Cerebellar cortex (tissue), 1 donor: ENCODE measurements around the gene ARHGEF28.

Experiments used
- DNase-seq: peaks from one replicate; pipeline ENCODE4 v3.0.0-alpha.2; 2015; ENCODE audit warnings: low spot score

ARHGEF28 gene

GRCh38 chr5:73821003-73821402, 195.0 kb downstream of the ARHGEF28 start:
- DNase-seq, result no peak

- DNase-seq, result no peak
Observed at GRCh38 chr5:73822278-73822988, 196.4 kb downstream of the ARHGEF28 start.

- no peak for DNase-seq
Observed at GRCh38 chr5:73822989-73823339, 197.0 kb downstream of the ARHGEF28 start.

- no peak for DNase-seq
Observed at GRCh38 chr5:73823508-73823925, 197.5 kb downstream of the ARHGEF28 start.

- no peak for DNase-seq
Observed at GRCh38 chr5:73825199-73825598, 199.2 kb downstream of the ARHGEF28 start.

- no peak for DNase-seq
Observed at GRCh38 chr5:73825736-73826135, 199.7 kb downstream of the ARHGEF28 start.

- DNase-seq, result no peak
Observed at GRCh38 chr5:73826301-73827105, 200.5 kb downstream of the ARHGEF28 start.

GRCh38 chr5:73827106-73827450, 201.1 kb downstream of the ARHGEF28 start:
- DNase-seq, result no peak

- no peak for DNase-seq
Observed at GRCh38 chr5:73828465-73828864, 202.5 kb downstream of the ARHGEF28 start.

GRCh38 chr5:73830646-73831045, 204.7 kb downstream of the ARHGEF28 start:
- no peak for DNase-seq

GRCh38 chr5:73831066-73831465, 205.1 kb downstream of the ARHGEF28 start:
- no peak for DNase-seq

- no peak for DNase-seq
Observed at GRCh38 chr5:73834693-73835092, 208.7 kb downstream of the ARHGEF28 start.

- no peak for DNase-seq
Observed at GRCh38 chr5:73835726-73836125, 209.7 kb downstream of the ARHGEF28 start.

- no peak for DNase-seq
Observed at GRCh38 chr5:73836607-73837006, 210.6 kb downstream of the ARHGEF28 start.

- DNase-seq, result no peak
Observed at GRCh38 chr5:73838901-73839300, 212.9 kb downstream of the ARHGEF28 start.

GRCh38 chr5:73841641-73842040, 215.6 kb downstream of the ARHGEF28 start:
- DNase-seq, result no peak

- DNase-seq, result no peak
Observed at GRCh38 chr5:73844165-73844564, 218.2 kb downstream of the ARHGEF28 start.

GRCh38 chr5:73851471-73852181, 225.6 kb downstream of the ARHGEF28 start:
- DNase-seq, result no peak

- DNase-seq, result no peak
Observed at GRCh38 chr5:73853091-73853490, 227.1 kb downstream of the ARHGEF28 start.

- DNase-seq, result no peak
Observed at GRCh38 chr5:73856997-73857396, 231.0 kb downstream of the ARHGEF28 start.

- no peak for DNase-seq
Observed at GRCh38 chr5:73857446-73857845, 231.4 kb downstream of the ARHGEF28 start.

GRCh38 chr5:73858054-73858453, 232.1 kb downstream of the ARHGEF28 start:
- no peak for DNase-seq

- no peak for DNase-seq
Observed at GRCh38 chr5:73858776-73859175, 232.8 kb downstream of the ARHGEF28 start.
